K562 (cell line): Measurements from ENCODE around the gene MOSPD3. TPM values are rescaled to one million over a fixed set of nuclear protein-coding genes. Genes with fewer than 3 reads are reported as not detected.

Source experiments
- DLX4 ChIP-seq: fragments of 250-450 bp; sonication (Bioruptor Pico); IDR thresholded peaks from 2 replicates; pipeline ENCODE4 v1.6.1; 2021; ENCODE audit warnings: mild to moderate bottlenecking
- EGR1 ChIP-seq: fragments of 450-650 bp; conservative IDR thresholded peaks from 2 replicates; pipeline ENCODE4 v1.6.1; 2017; ENCODE audit warnings: mild to moderate bottlenecking
- KLF10 ChIP-seq: fragments of 250-450 bp; sonication (Bioruptor Pico); IDR thresholded peaks from 2 replicates; pipeline ENCODE4 v1.6.1; 2021; ENCODE audit warnings: matching md5 sums
- LCOR ChIP-seq: sonication (generic); formaldehyde crosslinking; IDR thresholded peaks from 2 replicates; pipeline ENCODE4 v1.8.0; 2022; ENCODE audit warnings: mild to moderate bottlenecking, missing genetic modification reagents
- RB1 ChIP-seq: fragments of 450-650 bp; IDR thresholded peaks from 2 replicates; pipeline ENCODE4 v1.6.1; 2017; ENCODE audit warnings: low read depth, mild to moderate bottlenecking
- RBM17 ChIP-seq: fragments of 200-400 bp; formaldehyde crosslinking; IDR thresholded peaks from 2 replicates; pipeline ENCODE4 v1.6.1; 2017; ENCODE audit warnings: low read depth, mild to moderate bottlenecking, low read length, borderline replicate concordance
- RBM25 ChIP-seq: fragments of 200-400 bp; formaldehyde crosslinking; IDR thresholded peaks from 2 replicates; pipeline ENCODE4 v1.6.1; 2018; ENCODE audit warnings: low read length, low read depth, moderate library complexity; ENCODE audit not compliant: severe bottlenecking
- SMAD4 ChIP-seq: fragments of 250-450 bp; sonication (Bioruptor Pico); conservative IDR thresholded peaks from 2 replicates; pipeline ENCODE4 v1.8.0; 2021; ENCODE audit warnings: inconsistent platforms, mild to moderate bottlenecking, moderate library complexity
- SREBF2 ChIP-seq: sonication (generic); formaldehyde crosslinking; IDR thresholded peaks from 2 replicates; pipeline ENCODE4 v1.4.0; 2020; ENCODE audit warnings: mild to moderate bottlenecking, missing genetic modification reagents
- TGIF2 ChIP-seq: sonication (generic); formaldehyde crosslinking; IDR thresholded peaks from 2 replicates; pipeline ENCODE4 v1.8.1; 2022; ENCODE audit warnings: mild to moderate bottlenecking, missing genetic modification reagents, moderate library complexity
- TOE1 ChIP-seq, 2 experiments: fragments of 450-650 bp in 1 of 2; sonication (generic) in 1 of 2; formaldehyde crosslinking in 1 of 2; IDR thresholded peaks; 2 replicates each; pipeline versions ENCODE4 v1.7.1 to v1.8.0; 2016 to 2022; ENCODE audit warnings: borderline replicate concordance in 2 of 2, mild to moderate bottlenecking in 2 of 2, antibody characterized with exemption in 1 of 2, inconsistent platforms in 1 of 2, low read depth in 1 of 2, missing genetic modification reagents in 1 of 2, moderate library complexity in 1 of 2
- ZBTB1 ChIP-seq: sonication (generic); formaldehyde crosslinking; IDR thresholded peaks from 2 replicates; pipeline ENCODE4 v1.8.1; 2023; ENCODE audit warnings: missing genetic modification reagents, low read depth, mild to moderate bottlenecking, borderline replicate concordance
- ZBTB17 ChIP-seq: fragments of 450-650 bp; formaldehyde crosslinking; IDR thresholded peaks from 2 replicates; pipeline ENCODE4 v1.4.0; 2020; ENCODE audit warnings: mild to moderate bottlenecking
- ZBTB43 ChIP-seq: sonication (generic); formaldehyde crosslinking; IDR thresholded peaks from 2 replicates; pipeline ENCODE4 v1.8.0; 2023; ENCODE audit warnings: mild to moderate bottlenecking, missing genetic modification reagents
- ZC3H4 ChIP-seq: sonication (generic); formaldehyde crosslinking; IDR thresholded peaks from 2 replicates; pipeline ENCODE4 v1.9.0; 2021; ENCODE audit warnings: missing genetic modification reagents, borderline replicate concordance
- ZHX1 ChIP-seq: fragments of 150-350 bp; conservative IDR thresholded peaks from 2 replicates; pipeline ENCODE4 v1.6.1; 2014; ENCODE audit warnings: low read length
- ZNF232 ChIP-seq: sonication (generic); formaldehyde crosslinking; IDR thresholded peaks from 2 replicates; pipeline ENCODE4 v1.8.0; 2022; ENCODE audit warnings: mild to moderate bottlenecking, missing genetic modification reagents
- ZNF717 ChIP-seq: fragments of 250-450 bp; sonication (Bioruptor Pico); IDR thresholded peaks from 2 replicates; pipeline ENCODE4 v1.5.0; 2021
- polyA plus RNA-seq, 8 experiments: library from polyadenylated mRNA; depleted of rRNA in 4 of 8; stranded (reverse) in 5 of 8; unstranded in 3 of 8; fragments of >200 nt; fragmentation: Nextera tagmentation in 2 of 8; fragmentation: Illumina TruSeq in 1 of 8; extraction: Ambion mirVana in 2 of 8; extraction: Trizol in 1 of 8; gene quantifications; 2 replicates each; pipeline versions ENCODE4 v1.2.1 to v1.2.3, GENCODE V29; 2011 to 2014; ENCODE audit warnings: inconsistent platforms in 1 of 8, missing spikeins in 1 of 8
- total RNA-seq, 7 experiments: library from RNA; depleted of rRNA in 6 of 7; stranded (reverse); fragments of >200 nt in 6 of 7; fragmentation: Illumina TruSeq in 2 of 7; extraction: Trizol in 2 of 7; gene quantifications; 2 replicates each; pipeline versions ENCODE4 v1.2.1 to v1.2.3, GENCODE V29; 2011 to 2021; ENCODE audit warnings: low replicate concordance in 1 of 7
- TF ChIP-seq, protein P1 (sequence below): sonication (generic); formaldehyde crosslinking; IDR thresholded peaks from 2 replicates; pipeline ENCODE4 v1.8.0; 2022; ENCODE audit warnings: mild to moderate bottlenecking, missing genetic modification reagents, borderline replicate concordance
- TF ChIP-seq, protein P2 (sequence below): sonication (generic); formaldehyde crosslinking; IDR thresholded peaks from 2 replicates; pipeline ENCODE4 v1.8.0; 2022; ENCODE audit warnings: mild to moderate bottlenecking, missing genetic modification reagents

The MOSPD3 gene
- total and polyA plus RNA-seq, 9 of the 15 experiments (the other 6 are each of a cell fraction or from before 2014, with no cell fraction given) = 1.4 to 32.1 (median 7.3) TPM

GRCh38 chr7:100655908-100656674 is 43.8 kb downstream of the MOSPD3 start, which contains the start of gene ACTL6B (continued):
- TF ChIP-seq RBM25 = peak; percentile 77
- peak; percentile 99 for TF ChIP-seq RB1
- TF ChIP-seq ZNF717 (CRISPR knock-in tag) = no peak
- no peak for TF ChIP-seq KLF10 (CRISPR knock-in tag)
- TF ChIP-seq ZC3H4 (CRISPR knock-in tag) = peak; percentile 32; the same call in 1 of the 2 replicates
- TF ChIP-seq ZBTB17 = 0 out of 2 replicates have a peak, but pooled peaks have one; percentile 42
- TF ChIP-seq, protein P1, sequence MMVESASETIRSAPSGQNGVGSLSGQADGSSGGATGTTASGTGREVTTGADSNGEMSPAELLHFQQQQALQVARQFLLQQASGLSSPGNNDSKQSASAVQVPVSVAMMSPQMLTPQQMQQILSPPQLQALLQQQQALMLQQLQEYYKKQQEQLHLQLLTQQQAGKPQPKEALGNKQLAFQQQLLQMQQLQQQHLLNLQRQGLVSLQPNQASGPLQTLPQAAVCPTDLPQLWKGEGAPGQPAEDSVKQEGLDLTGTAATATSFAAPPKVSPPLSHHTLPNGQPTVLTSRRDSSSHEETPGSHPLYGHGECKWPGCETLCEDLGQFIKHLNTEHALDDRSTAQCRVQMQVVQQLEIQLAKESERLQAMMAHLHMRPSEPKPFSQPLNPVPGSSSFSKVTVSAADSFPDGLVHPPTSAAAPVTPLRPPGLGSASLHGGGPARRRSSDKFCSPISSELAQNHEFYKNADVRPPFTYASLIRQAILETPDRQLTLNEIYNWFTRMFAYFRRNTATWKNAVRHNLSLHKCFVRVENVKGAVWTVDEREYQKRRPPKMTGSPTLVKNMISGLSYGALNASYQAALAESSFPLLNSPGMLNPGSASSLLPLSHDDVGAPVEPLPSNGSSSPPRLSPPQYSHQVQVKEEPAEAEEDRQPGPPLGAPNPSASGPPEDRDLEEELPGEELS (CRISPR knock-in tag) = peak; percentile 88; the same call in 1 of the 2 replicates
- peak; percentile 76; the same call in 1 of the 2 replicates for TF ChIP-seq ZBTB1 (CRISPR knock-in tag)
- TF ChIP-seq TOE1 (IDR thresholded peaks at IDR 0.05; ENCODE audit: borderline replicate concordance) = peak; percentile 76; the same call in 1 of the 2 replicates
- no peak for TF ChIP-seq TOE1 (CRISPR knock-in tag; IDR thresholded peaks at IDR 0.05; ENCODE audit: borderline replicate concordance, low read depth)
- peak; percentile 89 for TF ChIP-seq TGIF2
- TF ChIP-seq, protein P2, sequence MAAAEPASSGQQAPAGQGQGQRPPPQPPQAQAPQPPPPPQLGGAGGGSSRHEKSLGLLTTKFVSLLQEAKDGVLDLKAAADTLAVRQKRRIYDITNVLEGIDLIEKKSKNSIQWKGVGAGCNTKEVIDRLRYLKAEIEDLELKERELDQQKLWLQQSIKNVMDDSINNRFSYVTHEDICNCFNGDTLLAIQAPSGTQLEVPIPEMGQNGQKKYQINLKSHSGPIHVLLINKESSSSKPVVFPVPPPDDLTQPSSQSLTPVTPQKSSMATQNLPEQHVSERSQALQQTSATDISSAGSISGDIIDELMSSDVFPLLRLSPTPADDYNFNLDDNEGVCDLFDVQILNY (CRISPR knock-in tag) = peak; percentile 84; the same call in 1 of the 2 replicates
- peak; percentile 97 for TF ChIP-seq ZNF232 (CRISPR knock-in tag)
- no peak for TF ChIP-seq RBM17
- TF ChIP-seq SREBF2 (CRISPR knock-in tag) = no peak
- TF ChIP-seq LCOR (CRISPR knock-in tag) = peak; percentile 98
- TF ChIP-seq EGR1 = peak; percentile 99
- peak; percentile 92 for TF ChIP-seq ZBTB43 (CRISPR knock-in tag)
- TF ChIP-seq ZHX1 = no peak
- no peak for TF ChIP-seq DLX4 (CRISPR knock-in tag)
- peak; percentile 76 for TF ChIP-seq SMAD4 (CRISPR knock-in tag)
